GM19328 (cell line): ENCODE measurements around the gene ZNF260.
A peak's percentile ranks its signal among the peaks of the same experiment; 100 is the strongest.
"Not testable (repeated sequence)": the region's sequence is repeated elsewhere in the genome, so short reads cannot be mapped to it uniquely, and the experiment has no call there.

Source experiments
- ATAC-seq: cut with Tn5 transposase; IDR thresholded peaks from one replicate; pipeline ENCODE4 v1.9.1; 2021; ENCODE audit warnings: mild to moderate bottlenecking, moderate library complexity; ENCODE audit not compliant: unreplicated experiment

Gene ZNF260

DNA sequence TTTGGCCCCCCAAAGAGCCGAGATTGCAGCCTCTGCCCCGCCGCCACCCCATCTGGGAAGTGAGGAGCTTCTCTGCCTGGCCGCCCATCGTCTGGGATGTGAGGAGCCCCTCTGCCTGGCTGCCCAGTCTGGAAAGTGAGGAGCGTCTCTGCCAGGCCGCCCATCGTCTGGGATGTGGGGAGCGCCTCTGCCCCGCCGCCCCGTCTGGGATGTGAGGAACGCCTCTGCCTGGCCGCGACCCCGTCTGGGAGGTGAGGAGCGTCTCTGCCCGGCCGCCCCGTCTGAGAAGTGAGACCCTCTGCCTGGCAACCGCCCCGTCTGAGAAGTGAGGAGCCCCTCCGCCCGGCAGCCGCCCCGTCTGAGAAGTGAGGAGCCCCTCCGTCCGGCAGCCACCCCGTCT, 37.2 kb downstream of the ZNF260 start:
- ATAC-seq: not testable (repeated sequence)

DNA sequence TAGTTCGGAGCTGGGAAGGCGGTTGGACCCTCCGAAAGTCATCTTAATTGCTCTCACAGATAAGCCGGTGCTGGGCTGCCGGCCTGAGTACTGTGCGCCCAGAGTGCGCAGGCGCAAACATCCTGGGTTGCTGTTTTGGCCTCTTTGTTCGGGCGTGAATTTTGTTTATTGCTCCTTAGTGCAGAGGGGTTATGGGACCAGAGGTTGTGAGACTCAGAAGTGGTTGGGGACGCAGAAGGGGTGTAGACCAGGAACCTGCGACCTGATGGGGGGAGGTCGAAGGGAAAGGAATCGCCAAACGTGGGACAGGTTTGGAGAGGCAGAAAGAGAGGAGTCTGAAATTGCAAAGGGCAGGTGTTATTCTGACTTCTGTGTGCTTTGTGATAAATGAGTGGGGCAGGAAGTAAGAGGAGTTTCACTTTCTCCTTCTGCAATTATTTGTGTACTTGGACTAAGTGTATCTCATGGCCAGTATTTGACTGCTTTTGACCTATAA, 38.1 kb downstream of the ZNF260 start:
- ATAC-seq: peak; percentile 45

DNA sequence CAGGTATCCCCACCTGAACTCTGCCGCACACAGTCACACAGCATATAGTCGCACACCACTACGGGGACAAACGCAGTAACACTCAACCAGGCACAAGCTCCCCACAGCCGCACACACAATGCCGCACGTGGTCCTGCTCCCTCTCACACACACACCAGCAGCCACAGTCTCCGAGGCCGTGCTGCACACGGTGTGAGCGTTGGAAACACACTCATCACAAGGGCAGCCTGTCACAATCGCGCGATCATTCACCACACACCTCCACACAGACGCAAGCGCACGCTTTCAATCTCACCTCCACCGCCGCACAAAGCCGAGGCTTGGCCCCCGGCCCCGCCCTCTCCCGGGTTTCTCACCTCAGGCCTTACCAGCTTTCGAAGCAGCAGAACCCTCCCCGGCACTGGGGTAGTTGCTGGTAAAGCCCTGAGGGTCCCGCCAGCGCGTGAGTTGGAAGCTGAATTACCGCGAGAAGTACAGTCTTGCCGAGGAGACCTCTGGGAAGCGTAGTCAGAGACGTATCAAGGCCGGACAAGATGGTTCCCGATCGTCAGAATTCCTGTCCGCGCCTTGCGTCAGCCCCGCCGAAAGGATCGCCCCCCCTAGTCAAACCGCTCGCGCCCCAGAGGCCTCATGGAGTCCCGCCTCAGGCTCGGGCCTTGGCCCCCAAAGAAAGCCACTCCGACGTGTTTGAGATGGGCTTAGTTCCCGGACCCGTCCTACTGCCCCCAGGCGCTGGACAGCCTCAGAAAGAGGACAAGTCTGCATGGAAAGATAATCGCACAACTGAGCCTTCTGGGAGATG, 38.8 kb downstream of the ZNF260 start, which contains the start of gene ZNF566:
Gene ZNF566 (minus strand): TSS at position 444 of the 802 bp plus-strand sequence. CDS start 13,004 bp downstream, outside the sequence.
- ATAC-seq: peak; percentile 85

DNA sequence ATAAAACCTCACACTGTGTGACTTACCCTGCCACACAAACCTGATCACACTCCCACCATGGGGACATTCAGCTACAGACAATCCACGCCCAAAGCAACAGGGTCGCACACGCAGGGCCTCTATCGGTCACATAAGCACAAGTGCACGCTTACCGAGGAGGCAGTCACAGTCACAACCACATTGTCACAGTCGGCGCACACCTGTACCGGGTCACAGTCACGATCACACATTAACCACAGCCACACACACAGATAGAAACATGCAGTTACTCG, 39.3 kb downstream of the ZNF260 start:
- no peak for ATAC-seq

DNA sequence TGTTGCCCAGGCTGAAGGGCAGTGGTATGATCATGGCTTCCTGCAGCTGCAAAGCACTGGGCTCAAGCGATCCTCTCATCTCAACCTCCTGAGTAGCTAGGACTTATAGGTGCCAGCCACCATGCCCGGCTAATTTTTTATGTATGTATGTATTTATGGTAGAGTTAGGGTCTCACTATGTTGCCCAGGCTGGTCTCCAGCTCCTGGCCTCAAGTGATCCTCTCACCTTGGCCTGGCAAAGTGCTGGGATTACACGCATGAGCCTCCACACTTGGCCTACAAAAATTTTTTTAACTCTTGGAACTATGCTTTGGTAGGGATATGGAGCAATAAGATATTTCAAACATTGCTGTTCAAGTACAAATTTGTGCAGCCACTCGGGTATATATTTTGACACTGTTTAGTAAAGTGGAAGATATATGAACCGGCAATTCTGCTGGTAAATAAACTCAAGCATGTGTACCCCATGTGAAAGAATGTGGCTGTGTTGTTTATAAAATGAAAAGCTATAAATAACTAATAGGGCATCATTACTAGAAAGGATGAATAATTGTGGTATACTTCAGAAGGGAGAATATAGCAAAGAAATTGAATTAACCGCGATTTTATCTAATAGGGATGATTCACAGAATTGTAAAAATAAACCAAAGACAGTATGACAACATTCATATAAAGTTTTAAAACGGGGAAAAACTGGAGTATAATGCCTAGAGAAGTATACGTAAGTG, 39.8 kb downstream of the ZNF260 start:
- ATAC-seq: no peak

DNA sequence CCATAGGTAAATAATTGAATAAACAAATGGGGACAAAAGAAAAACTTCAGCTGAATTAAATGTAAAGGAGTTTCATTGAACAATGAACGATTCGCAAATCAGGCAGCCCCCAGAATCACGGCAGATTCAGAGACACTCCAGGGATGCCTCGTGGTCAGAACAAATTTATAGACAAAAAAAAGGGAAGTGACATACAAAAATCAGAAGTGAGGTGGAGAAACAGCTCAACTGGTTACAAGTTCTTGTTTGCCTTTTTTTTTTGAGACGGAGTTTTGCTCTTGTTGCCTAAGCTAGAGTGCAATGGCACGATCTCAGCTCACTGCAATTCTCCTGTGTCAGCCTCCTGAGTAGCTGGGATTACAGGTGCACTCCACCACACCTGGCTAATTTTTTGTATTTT, 44.4 kb downstream of the ZNF260 start:
- no peak for ATAC-seq

DNA sequence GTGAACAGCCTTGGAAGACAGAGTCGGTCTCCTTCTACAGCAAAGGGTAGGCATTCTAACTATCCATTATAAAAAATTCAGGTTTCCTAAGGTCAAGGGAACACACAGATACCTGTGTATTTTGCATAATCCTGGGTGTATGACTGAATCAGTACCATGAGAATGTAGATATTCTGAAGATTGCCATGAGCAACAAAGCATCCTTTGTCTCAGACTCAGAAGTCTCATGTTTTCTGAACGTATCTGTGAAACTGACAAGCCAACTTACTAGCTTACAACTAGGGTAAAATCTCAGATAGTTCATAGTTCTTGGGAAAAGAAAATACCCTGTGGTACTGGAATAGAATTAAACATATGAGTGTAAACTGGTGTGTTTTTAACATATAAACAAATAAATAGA, 45.2 kb downstream of the ZNF260 start:
- no peak for ATAC-seq
